ENCODE measurements around the gene ASPHD1.
"Not testable (repeated sequence)": the region's sequence is repeated elsewhere in the genome, so short reads cannot be mapped to it uniquely, and the experiment has no call there.

The ASPHD1 gene

DNA sequence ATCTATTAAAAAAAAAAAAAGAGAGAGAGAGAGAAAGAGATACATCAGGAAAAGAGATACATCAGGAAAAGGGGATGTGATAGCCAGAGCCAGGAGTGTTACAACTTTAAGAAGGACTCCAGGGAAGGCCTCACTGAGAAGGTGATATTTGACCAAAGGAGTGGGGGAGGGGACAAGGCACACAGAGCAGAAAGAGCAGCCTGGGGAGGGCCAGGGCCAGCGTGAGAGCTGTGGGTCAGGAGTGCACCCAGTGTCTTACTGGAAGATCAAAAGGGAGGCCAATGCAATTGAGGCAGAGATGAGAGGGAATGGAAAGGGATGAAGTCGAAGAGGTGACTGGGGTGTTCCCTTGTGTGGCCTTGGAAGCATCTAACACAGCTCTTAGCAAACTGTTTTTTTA lies 7.7 kb downstream of the ASPHD1 start:
- no peak for DNase-seq (ENCODE audit: low read depth)

DNA sequence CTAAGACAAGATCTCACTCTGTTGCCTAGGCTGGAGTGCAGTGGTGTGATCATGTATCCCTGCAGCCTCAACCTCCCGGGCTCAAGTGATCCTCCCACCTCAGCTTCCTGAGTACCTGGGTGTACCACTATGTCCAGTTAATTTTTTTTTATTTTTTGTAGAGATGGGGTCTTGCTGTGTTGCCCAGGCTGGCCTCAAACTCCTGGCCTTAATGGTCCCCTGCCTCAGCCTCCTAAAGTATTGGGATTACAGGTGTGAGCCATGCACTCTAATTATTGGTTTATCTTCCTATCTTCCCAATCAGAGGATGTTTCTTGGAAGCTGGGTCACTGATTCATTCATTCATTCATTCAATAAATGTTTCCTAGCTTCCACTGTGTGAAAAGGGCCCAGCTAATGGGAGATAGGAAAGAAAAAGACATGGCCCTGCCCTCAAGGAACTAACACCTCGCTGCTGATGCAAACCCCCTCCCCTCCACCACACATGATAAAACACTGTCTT lies 8.5 kb downstream of the ASPHD1 start:
- no peak for DNase-seq (ENCODE audit: low read depth)

- no peak for DNase-seq (ENCODE audit: low read depth)
Measured at GRCh38 chr16:29909391-29909790, 9.1 kb downstream of the ASPHD1 start.

DNA sequence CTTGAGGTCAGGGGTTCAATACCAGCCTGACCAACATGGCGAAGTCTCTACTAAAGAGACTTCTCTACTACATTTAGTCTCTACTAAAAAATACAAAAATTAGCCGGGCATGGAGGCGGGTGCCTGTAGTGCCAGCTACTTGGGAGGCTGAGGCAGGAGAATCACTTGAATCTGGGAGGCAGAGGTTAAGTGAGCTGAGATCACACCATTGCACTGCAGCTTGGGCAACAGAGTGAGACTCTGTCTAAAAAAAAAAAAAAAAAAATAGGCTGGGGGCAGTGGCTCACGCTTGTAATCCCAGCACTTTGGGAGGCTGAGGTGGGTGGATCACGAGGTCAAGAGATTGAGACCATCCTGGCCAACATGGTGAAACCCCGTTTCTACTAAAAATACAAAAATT lies 9.6 kb downstream of the ASPHD1 start:
- DNase-seq (ENCODE audit: low read depth) = not testable (repeated sequence)

- no peak for DNase-seq (ENCODE audit: low read depth)
Measured at GRCh38 chr16:29910819-29911675, 10.8 kb downstream of the ASPHD1 start.

DNA sequence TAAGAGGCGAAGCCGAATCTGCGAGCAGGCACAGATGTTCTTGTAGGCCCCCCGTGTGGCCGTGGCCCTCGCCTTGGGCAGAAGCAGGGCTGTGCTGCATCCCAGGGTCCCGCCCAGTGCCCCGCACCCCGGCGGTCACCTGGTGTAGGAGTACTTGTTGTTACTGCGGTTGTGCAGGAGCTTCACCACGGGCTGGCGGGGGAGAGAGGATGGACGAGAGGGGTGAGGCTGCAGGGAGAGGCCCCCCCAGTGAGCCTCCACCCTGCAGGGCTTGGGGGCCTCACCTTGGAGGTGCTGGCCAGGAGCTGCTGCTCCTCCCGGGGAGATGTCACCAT lies 11.4 kb downstream of the ASPHD1 start:
- DNase-seq (ENCODE audit: low read depth) = no peak

DNA sequence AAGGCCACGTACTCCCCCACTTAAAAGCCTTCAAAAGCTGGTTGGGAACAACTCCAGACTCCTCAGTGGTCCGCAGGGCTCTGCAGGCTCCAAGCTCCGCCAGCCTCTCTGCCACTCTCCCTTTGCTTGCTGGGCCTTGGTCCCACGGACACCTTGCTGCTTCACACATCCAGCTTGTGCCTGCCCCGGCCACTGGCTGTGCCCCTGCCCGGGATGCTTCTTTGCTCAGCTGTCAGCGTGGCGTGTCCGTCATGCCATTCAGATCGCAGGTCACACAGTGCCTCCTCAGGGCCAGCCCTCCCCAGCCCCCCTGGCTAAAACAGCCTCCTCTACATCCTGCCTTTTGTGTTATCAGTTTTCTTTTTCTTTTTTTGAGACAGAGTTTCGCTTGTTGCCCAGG lies 11.8 kb downstream of the ASPHD1 start:
- no peak for DNase-seq (ENCODE audit: low read depth)

- DNase-seq (ENCODE audit: low read depth) = no peak
Measured at GRCh38 chr16:29913514-29913913, 13.2 kb downstream of the ASPHD1 start.

DNA sequence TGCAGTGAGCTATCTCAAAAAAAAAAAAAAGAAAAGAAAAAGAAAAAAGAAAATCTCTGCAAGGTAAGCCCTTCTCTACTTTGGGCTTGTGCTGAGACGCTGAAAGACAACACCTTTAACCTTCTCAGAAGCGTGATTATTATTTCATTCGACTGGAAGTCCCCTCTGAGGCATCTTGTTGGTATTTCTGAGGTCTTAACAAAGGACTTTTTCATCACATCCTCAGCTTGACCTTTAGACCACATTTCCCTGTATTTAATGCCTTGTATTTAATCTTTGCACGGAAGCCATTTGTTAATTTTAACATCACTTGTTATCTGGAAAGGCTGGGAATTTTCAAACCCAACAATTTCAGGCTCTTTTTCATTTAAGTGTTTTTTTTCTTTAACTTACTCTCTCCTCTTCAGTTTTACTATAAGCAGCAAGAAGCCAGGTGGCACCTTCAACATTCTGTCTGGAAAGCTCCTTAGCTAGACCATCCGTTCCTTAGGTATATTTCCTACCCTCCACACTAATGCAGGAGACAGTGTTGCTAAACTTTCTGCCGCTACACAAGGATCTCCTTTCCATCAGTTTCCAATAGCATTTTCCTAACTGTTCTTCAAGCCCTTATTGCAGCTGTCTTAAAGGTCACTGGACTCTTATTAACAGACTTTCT lies 15.4 kb downstream of the ASPHD1 start:
- DNase-seq (ENCODE audit: low read depth) = no peak

DNA sequence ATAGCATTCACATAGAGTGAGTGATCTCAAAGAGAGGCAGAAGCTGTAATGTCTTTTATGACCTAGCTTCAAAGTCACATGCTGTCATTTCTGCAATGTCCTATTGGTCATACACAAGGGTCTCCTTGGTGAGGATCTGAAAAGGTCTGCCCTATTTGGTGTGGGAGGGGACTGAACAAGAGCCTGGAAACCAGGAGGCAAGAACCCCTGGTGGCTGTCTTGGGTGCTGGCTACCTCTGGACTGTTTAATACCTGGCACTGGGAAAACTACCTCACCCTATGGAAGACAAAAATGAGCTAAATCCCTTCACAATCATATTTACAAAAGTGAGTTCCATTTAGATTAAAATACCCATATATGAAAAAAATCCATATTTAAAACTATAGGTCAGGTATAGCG lies 16.7 kb downstream of the ASPHD1 start:
- no peak for DNase-seq (ENCODE audit: low read depth)

DNA sequence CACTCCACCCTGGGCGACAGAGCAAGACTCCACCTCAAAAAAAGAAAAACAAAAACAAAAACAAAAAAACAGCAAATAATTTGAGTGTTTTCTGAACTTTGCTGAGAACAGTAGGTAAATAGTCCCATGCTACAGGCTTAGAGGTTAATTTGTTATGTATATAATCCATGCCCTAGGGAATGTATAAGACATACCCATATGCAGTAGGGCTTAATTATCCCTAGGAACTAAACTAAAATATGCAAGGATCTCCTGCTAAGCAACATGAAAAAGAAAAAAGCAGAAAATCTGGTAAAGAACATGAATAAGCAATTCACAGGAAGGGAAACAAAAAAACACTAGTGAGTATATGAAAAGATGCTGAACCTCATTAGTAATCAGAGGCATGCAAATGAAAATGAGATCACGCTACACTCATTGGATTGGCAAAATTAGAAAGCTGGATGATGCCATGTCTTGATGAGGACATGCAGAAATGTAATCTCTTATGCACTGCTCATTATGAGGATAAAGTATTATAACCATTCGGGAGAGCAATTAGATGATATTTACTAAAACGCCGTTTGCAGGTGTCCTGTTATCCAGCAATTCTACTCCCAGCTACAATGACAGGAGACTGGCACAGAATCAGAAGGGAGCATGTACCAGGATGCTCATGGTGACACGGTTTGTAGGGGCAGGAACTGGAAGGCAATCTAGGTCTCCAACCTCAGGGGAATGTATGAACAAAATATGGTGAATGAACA lies 20.2 kb downstream of the ASPHD1 start:
- no peak for DNase-seq (ENCODE audit: low read depth)

DNA sequence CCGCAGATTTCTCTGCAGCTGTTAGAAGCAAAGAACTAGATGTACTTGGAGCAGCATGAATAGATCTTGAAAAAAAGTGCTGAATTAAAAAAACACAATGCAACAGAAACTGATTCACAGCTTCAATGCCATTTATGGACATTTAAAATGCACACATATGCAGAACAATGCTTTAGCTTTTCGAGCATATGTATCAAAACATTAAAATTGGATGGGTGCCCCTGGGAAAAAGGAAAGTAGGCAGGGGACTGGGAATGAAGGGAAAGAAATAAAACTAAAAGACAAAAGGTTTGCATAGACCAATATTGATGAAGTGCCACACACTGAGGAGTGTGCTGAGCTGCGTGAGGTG lies 20.7 kb downstream of the ASPHD1 start:
- DNase-seq (ENCODE audit: low read depth) = no peak

GRCh38 chr16:29922326-29922725 lies 22.0 kb downstream of the ASPHD1 start:
- no peak for DNase-seq (ENCODE audit: low read depth)

GRCh38 chr16:29922986-29923501 lies 22.8 kb downstream of the ASPHD1 start:
- no peak for DNase-seq (ENCODE audit: low read depth)

DNA sequence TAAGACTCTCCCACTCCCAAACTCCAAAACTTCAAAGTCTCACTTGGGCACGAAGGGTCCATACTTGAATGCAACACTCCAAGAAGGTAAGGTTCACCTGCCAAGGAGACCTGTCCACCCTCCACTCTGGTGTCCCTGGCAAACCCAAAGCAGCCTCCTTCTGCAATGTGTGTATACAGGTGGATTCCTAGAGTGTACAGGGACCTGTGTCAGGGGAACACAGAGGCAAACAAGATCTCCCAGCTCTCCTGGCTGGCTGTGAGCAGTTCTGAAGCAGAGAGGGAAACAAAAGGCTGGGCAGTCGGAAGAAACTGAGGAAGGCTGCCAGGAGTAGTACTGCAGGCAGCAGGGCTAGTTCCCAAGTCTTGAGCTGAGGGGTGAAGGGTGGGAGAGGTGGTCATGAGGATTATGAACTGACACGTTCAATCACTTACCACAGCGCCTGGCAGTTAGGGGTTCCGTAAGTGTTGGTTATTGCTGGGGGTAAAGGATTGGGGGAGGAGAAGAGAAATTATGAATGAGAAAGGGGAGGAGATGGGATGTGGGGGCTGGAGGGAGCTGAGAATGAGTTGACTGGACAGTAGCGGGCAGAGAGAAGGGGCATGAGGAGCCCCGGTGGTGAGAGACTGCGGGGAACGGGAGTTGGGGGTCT lies 24.9 kb downstream of the ASPHD1 start:
- no peak for DNase-seq (ENCODE audit: low read depth)

DNA sequence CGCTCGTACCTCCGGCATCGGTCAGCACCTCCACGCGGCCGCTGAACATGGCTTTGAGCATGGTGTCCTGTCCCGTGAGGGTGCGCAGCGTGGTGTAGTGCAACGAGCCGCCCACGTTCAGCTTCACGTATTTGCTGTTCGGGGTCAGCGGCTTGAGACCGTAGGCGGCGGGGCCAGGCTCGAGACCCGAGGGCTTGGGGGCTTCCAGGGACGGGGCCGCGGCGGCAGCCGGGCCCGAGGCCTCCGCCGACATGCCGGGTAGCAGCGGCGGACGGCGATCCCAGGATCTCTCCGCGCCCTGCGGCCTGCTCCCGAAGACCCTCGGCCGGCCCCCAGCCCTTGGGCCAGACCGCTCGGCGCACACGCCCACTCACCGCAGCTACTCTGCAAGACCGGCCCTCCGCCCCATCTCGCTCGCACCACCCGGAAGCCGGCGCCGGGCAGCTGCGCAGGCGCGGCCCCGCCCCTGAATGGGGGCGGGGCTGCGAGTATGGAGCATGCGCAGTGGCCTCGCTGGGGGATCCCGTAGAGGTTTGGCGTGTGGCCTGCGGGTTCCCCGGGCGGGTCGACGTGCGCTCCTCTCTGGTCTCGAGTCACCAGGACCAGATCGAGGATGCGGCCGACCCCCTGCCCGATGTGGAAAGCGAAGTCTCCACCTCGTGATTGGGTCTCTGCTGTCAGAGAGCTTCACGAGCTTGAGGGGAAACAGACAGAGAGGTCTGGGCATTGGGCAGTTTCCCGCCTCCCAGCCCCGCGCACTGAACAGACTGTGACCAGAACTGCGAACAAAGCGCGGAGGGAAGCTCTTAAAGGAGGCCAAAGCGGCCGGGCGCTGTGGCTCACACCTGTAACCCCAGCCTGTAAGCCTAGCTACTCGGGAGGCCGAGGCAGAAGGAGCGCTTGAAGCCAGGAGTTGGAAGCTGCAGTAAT lies 25.8 kb downstream of the ASPHD1 start, which contains the start of gene KCTD13:
Gene KCTD13, minus strand, starts transcription at position 446 of the 930 bp plus-strand sequence. Its CDS starts 193 bp downstream, at position 253.
- peak; percentile 75 for DNase-seq (ENCODE audit: low read depth)

DNA sequence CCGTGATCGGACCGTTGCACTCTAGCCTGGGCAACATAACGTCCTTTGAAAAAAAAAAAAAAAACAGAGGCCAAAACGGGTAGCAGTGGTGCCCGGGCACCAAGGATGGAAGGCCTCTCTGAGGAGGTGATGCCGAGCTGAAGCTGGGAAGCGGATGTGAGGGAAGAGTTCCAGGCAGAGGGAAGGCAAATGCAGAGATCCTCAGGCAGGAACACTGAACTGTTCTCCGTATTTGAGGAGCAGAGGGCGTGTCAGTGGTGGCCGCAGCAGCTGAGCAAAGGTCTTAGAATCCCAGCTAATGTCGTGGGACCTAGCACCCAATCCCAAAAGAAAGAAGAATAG lies 26.4 kb downstream of the ASPHD1 start:
- no peak for DNase-seq (ENCODE audit: low read depth)

GRCh38 chr16:29927070-29927905 lies 27.0 kb downstream of the ASPHD1 start:
- no peak for DNase-seq (ENCODE audit: low read depth)

DNA sequence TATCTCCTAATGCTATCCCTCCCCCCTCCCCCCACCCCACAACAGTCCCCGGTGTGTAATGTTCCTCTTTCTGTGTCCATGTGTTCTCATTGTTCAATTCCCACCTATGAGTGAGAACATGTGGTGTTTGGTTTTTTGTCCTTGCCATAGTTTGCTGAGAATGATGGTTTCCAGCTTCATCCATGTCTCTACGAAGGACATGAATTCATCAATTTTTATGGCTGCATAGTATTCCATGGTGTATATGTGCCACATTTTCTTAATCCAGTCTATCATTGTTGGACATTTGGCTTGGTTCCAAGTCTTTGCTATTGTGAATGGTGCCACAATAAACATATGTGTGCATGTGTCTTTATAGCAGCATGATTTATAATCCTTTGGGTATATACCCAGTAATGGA lies 31.5 kb downstream of the ASPHD1 start:
- not testable (repeated sequence) for DNase-seq (ENCODE audit: low read depth)

- DNase-seq (ENCODE audit: low read depth) = no peak
Measured at GRCh38 chr16:29940656-29941055, 40.4 kb downstream of the ASPHD1 start.
